GM12878 (cell line): ENCODE results near the gene CACNA1S. TPM values are rescaled to one million over a fixed set of nuclear protein-coding genes. Genes with fewer than 3 reads are reported as not detected.

Experiments
- ATAC-seq: fragments of 200-7000 bp; cut with Tn5 transposase; 3 replicates; pipeline ENCODE4 v1.9.1; 2020; ENCODE audit warnings: mild to moderate bottlenecking, moderate library complexity
- BruUV-seq: library from RNA; stranded (reverse); fragments of 400-500 nt; replicated peaks from 2 replicates; lab custom pipeline; 2021; lab: Mats Ljungman, UMichigan
- CTCF ChIA-PET: fragments of 300-600 bp; sonication (Branson Sonifier 250); formaldehyde crosslinking; extraction: SDS; loops from one replicate; lab custom pipeline; 2021; ENCODE audit warnings: inconsistent platforms; lab: Yijun Ruan, JAX
- POLR2A ChIA-PET: fragments of 350-600 bp; formaldehyde crosslinking; extraction: SDS; loops from one replicate; lab custom pipeline; 2021; ENCODE audit warnings: inconsistent platforms; lab: Charles Lee
- RAD21 ChIA-PET: fragments of 300-600 bp; sonication (Branson Sonifier 250); formaldehyde crosslinking; loops from one replicate; lab custom pipeline; 2023; ENCODE audit warnings: antibody characterized with exemption; ENCODE audit not compliant: unreplicated experiment; lab: Charles Lee
- SMC1A ChIA-PET: fragments of 300-600 bp; sonication (Branson Sonifier 250); formaldehyde crosslinking; loops from one replicate; lab custom pipeline; 2023; ENCODE audit not compliant: unreplicated experiment, uncharacterized antibody; lab: Charles Lee
- DNase-seq: peaks from one replicate; pipeline ENCODE4 v3.0.0-alpha.2; 2011; ENCODE audit warnings: low read depth, low spot score
- FAIRE-seq: peaks from 3 replicates; lab custom pipeline; 2011; peaks lifted over from hg19 to GRCh38; lab: Jason Lieb, UNC
- H2AFZ ChIP-seq: 2 replicates; pipeline ENCODE4 v1.6.0; 2011; ENCODE audit warnings: low read depth, low read length, control low read depth; ENCODE audit not compliant: control insufficient read depth
- H3K27ac ChIP-seq: 2 replicates; pipeline ENCODE4 v1.5.1; 2011; ENCODE audit warnings: control low read depth; ENCODE audit not compliant: control insufficient read depth, insufficient read depth
- H3K27me3 ChIP-seq, 2 experiments: replicated peaks in 1 of 2; 2 replicates each; pipeline versions ENCODE4 v1.6.0 to v1.6.1; 2011; ENCODE audit warnings: low read length in 1 of 2; ENCODE audit not compliant: control insufficient read depth in 2 of 2, insufficient read depth in 2 of 2
- H3K36me3 ChIP-seq, 2 experiments: 2 replicates each; pipeline ENCODE4 v1.5.1; 2011; ENCODE audit warnings: low read length in 1 of 2; ENCODE audit not compliant: control insufficient read depth in 2 of 2, insufficient read depth in 2 of 2
- H3K4me1 ChIP-seq: 2 replicates; pipeline ENCODE4 v1.6.1; 2011; ENCODE audit warnings: mild to moderate bottlenecking, low read length, moderate library complexity, mixed read lengths; ENCODE audit not compliant: control insufficient read depth, insufficient read depth
- H3K4me2 ChIP-seq: 2 replicates; pipeline ENCODE4 v1.6.0; 2011; ENCODE audit warnings: control low read depth; ENCODE audit not compliant: control insufficient read depth, insufficient read depth
- H3K4me3 ChIP-seq: fragments of 200-600 bp; sonication (generic); 2 replicates; pipeline ENCODE4 v1.5.1; 2016
- H3K79me2 ChIP-seq: 2 replicates; pipeline ENCODE4 v1.6.0; 2011; ENCODE audit warnings: low read length; ENCODE audit not compliant: control insufficient read depth, insufficient read depth
- H3K9ac ChIP-seq: 2 replicates; pipeline ENCODE4 v1.8.0; 2011; ENCODE audit warnings: low read length, control low read depth, mixed read lengths; ENCODE audit not compliant: control insufficient read depth, insufficient read depth
- H3K9me3 ChIP-seq: replicated peaks from 3 replicates; pipeline ENCODE4 v1.5.1; 2011; ENCODE audit warnings: mild to moderate bottlenecking, low read length; ENCODE audit not compliant: control insufficient read depth, insufficient read depth
- H4K20me1 ChIP-seq: 2 replicates; pipeline ENCODE4 v1.6.0; 2011; ENCODE audit not compliant: control insufficient read depth, insufficient read depth
- CBFB ChIP-seq: IDR thresholded peaks from 2 replicates; pipeline ENCODE4 v1.6.1; 2016; ENCODE audit warnings: antibody characterized with exemption, low read depth
- MEF2B ChIP-seq: fragments of 450-650 bp; IDR thresholded peaks from 2 replicates; pipeline ENCODE4 v1.6.1; 2018; ENCODE audit warnings: mild to moderate bottlenecking, moderate library complexity; ENCODE audit not compliant: partially characterized antibody, poor library complexity, severe bottlenecking
- STAT1 ChIP-seq: fragments of 450-650 bp; conservative IDR thresholded peaks from 2 replicates; pipeline ENCODE4 v1.6.1; 2014; ENCODE audit warnings: antibody characterized with exemption, mild to moderate bottlenecking
- WGBS: methylation state at CpG from one replicate; pipeline ENCODE4 v1.1.6; 2016; ENCODE audit warnings: low lambda C conversion rate; ENCODE audit not compliant: insufficient replicate concordance, insufficient coverage; ENCODE audit errors: missing lambda C conversion rate; 5-methylcytosine and 5-hydroxymethylcytosine counted together
- in situ Hi-C: fragments of 300-500 bp; cut with MboI; formaldehyde crosslinking; loops from 9 replicates; pipeline ENCODE4 v1.14.3; 2018; ENCODE audit warnings: mixed read lengths
- intact Hi-C: fragments of 100-400 bp; cut with micrococcal nuclease; formaldehyde crosslinking; loops from one replicate; pipeline ENCODE4 v1.14.2; 2022; ENCODE audit not compliant: unreplicated experiment
- polyA plus RNA-seq, 11 experiments: library from polyadenylated mRNA; depleted of rRNA in 4 of 11; unstranded in 6 of 11; stranded (reverse) in 5 of 11; fragments of >200 nt; fragmentation: Nextera tagmentation in 4 of 11; fragmentation: Illumina TruSeq in 1 of 11; extraction: Ambion mirVana in 4 of 11; extraction: Trizol in 1 of 11; gene quantifications; 1 replicate in 1 of 11; 2 replicates in 10 of 11; pipeline versions ENCODE4 v1.2.1 to v1.2.3, GENCODE V29; 2011 to 2016; ENCODE audit warnings: inconsistent platforms in 2 of 11, missing spikeins in 2 of 11, low read depth in 1 of 11
- total RNA-seq, 4 experiments: library from RNA; depleted of rRNA in 3 of 4; stranded (reverse); fragments of >200 nt in 3 of 4; fragmentation: Illumina TruSeq in 1 of 4; extraction: Trizol in 1 of 4; gene quantifications; 2 replicates each; pipeline versions ENCODE4 v1.2.1 to v1.2.3, GENCODE V29; 2013 to 2021
- TF ChIP-seq, protein P1 (sequence below): fragments of 450-650 bp; IDR thresholded peaks from 2 replicates; pipeline ENCODE4 v1.6.1; 2017; ENCODE audit warnings: borderline replicate concordance

The CACNA1S gene
- total and polyA plus RNA-seq, 10 of the 15 experiments (the other 5 are each of a cell fraction or from before 2014, with no cell fraction given), result under 0.01 to 0.04 (median 0.02) TPM; not detected in 6

DNA sequence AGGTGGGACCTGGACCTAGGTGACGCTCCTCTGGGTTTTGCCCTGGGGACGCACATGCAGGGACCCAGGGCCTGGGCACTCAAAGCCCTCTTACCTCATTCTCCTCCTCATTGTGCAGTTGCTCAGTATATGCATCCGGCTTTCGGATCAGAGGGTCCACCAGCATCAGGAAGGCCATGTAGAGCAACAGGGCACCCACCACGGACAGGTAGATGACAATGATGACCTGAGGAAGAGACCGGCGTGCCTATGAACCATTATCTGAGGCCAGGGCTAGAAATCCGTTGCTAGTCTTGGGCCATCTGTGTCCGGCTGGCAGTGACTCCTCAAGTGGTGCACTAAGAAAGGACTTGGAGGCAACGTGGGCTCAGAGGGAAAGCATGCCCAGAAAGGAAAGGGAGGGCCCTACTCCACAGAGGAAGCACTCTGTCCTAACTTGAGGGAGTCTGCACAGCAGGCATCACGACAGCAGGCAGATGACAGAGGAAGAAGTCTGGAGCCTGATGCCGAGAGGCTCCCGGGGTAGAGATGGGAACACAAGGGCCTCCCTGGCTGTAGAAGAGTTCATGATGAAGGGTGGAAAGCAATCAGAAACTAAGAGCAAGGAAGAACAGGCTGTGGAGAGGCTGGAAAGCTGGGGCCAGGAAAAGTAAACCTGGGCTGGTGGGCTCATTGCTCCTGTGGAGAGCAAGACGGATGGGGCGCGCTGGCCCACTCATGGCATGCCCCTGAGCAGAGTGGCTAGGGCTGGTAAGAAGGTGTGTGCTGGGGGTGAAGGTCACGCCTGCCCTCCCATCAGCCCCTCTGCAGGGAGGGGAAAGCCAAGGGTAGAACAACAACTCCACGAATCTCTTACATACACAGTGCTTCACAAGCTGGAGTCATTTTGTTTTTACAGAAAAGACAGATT, 31.8 kb upstream of the CACNA1S start:
- FAIRE-seq (no peak), ATAC-seq (no peak), DNase-seq (no peak)
- Histone ChIP-seq H3K27me3 (no peaks in the 10 kb centered on the region), H3K4me3 (no peak overlapping the region), H3K4me1 (no peaks in the 10 kb centered on the region), H3K9ac (no peak overlapping the region), H3K79me2 (no peaks in the 10 kb centered on the region), H3K36me3 (peaks cover 4% of the 10 kb centered on the region in 2 experiments; a peak in 3 of 4 replicates), H2AFZ (no peak overlapping the region), H3K4me2 (no peak overlapping the region), H4K20me1 (no peaks in the 10 kb centered on the region; the same call in 1 of the 2 replicates), H3K27ac (no peak overlapping the region), H3K9me3 (no peaks in the 10 kb centered on the region)
- RAD21 ChIA-PET, result no interaction called here
- CTCF ChIA-PET, result no interaction called here
- SMC1A ChIA-PET, result no interaction called here
- 91% methylated on average over 18 of the region's 18 CpGs for WGBS
- TF ChIP-seq CBFB (no peak), MEF2B (no peak)
- BruUV-seq, result no TSS peak
- POLR2A ChIA-PET, result no interaction called here
- intact Hi-C loops (no loop called here), in situ Hi-C loops (no loop called here)

DNA sequence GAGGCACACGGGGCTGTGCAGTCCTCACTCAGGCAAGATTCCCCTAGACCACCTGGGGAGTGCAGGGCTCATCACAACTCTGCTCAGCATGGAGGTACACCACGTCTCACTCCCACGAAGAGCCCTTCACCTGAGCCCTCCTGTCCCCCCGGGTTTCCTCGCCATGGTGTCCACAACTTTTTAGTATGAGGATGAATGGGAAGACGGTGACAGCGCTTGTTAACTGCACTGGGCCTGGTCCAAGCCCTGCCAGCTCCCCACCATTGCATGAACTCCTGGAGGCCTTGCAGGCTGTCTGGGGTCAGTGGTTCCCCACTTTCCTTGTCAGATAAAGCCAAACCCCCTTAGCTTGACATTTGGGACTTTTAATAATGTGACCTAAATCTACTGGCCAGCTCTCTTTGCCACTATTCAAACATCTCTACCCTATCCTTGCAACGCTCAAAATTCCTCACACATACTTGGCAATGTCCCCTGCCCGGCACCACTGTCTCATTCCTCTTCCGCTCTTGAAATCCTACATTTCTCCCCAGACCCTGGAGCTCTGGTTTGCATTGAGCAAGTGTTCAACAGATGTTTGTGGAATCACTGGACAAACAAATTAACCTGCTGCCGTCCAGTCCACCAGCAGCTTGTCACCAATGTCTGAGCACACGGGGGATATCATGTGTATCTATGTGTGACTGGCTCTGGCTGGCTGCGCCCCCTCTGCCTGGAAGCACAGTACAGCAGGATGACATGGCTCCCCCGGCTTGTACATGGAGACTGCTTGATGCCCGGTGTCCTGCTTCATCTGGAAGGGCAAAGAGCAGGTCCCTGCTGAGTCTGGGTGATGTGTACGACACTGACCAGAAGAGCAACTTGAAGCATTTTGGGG, 30.9 kb upstream of the CACNA1S start:
- Histone ChIP-seq H3K36me3 (peaks cover 4% of the 10 kb centered on the region in 2 experiments; a peak in 3 of 4 replicates), H3K4me2 (no peak overlapping the region), H3K27ac (no peak overlapping the region), H3K9ac (no peak overlapping the region), H3K4me3 (no peak overlapping the region), H3K27me3 (no peaks in the 10 kb centered on the region), H4K20me1 (no peaks in the 10 kb centered on the region; the same call in 1 of the 2 replicates), H3K79me2 (no peaks in the 10 kb centered on the region), H2AFZ (no peak overlapping the region), H3K4me1 (no peaks in the 10 kb centered on the region), H3K9me3 (no peaks in the 10 kb centered on the region)
- no peak for TF ChIP-seq STAT1
- TF ChIP-seq, protein P1, sequence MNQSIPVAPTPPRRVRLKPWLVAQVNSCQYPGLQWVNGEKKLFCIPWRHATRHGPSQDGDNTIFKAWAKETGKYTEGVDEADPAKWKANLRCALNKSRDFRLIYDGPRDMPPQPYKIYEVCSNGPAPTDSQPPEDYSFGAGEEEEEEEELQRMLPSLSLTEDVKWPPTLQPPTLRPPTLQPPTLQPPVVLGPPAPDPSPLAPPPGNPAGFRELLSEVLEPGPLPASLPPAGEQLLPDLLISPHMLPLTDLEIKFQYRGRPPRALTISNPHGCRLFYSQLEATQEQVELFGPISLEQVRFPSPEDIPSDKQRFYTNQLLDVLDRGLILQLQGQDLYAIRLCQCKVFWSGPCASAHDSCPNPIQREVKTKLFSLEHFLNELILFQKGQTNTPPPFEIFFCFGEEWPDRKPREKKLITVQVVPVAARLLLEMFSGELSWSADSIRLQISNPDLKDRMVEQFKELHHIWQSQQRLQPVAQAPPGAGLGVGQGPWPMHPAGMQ, result no peak
- SMC1A ChIA-PET, result no interaction called here
- intact Hi-C loops (no loop called here), in situ Hi-C loops (no loop called here)
- no peak for ATAC-seq
- no peak for FAIRE-seq
- 88% methylated on average over 16 of the region's 16 CpGs for WGBS
- CTCF ChIA-PET, result interaction anchor here (1.2 kb wide), 1 partner anchor 24 kb away, joined by 5 read pairs; no protein-coding TSS in a partner anchor
- no TSS peak for BruUV-seq
- RAD21 ChIA-PET, result no interaction called here
- POLR2A ChIA-PET, result no interaction called here
- no peak for DNase-seq
